HEK293T (cell line): ENCODE data around the gene MAFG.

Experiments used
- ELF4 ChIP-seq: fragments of 450-650 bp; IDR thresholded peaks from 2 replicates; pipeline ENCODE4 v1.6.1; 2017; ENCODE audit warnings: antibody characterized with exemption
- HDGF ChIP-seq: fragments of 450-650 bp; IDR thresholded peaks from 2 replicates; pipeline ENCODE4 v1.6.1; 2017; ENCODE audit warnings: antibody characterized with exemption, borderline replicate concordance
- SUZ12 ChIP-seq: fragments of 450-650 bp; IDR thresholded peaks from 2 replicates; pipeline ENCODE4 v1.6.1; 2016; ENCODE audit warnings: mild to moderate bottlenecking
- TARDBP ChIP-seq: fragments of 450-650 bp; IDR thresholded peaks from 2 replicates; pipeline ENCODE4 v1.6.1; 2016

DNA sequence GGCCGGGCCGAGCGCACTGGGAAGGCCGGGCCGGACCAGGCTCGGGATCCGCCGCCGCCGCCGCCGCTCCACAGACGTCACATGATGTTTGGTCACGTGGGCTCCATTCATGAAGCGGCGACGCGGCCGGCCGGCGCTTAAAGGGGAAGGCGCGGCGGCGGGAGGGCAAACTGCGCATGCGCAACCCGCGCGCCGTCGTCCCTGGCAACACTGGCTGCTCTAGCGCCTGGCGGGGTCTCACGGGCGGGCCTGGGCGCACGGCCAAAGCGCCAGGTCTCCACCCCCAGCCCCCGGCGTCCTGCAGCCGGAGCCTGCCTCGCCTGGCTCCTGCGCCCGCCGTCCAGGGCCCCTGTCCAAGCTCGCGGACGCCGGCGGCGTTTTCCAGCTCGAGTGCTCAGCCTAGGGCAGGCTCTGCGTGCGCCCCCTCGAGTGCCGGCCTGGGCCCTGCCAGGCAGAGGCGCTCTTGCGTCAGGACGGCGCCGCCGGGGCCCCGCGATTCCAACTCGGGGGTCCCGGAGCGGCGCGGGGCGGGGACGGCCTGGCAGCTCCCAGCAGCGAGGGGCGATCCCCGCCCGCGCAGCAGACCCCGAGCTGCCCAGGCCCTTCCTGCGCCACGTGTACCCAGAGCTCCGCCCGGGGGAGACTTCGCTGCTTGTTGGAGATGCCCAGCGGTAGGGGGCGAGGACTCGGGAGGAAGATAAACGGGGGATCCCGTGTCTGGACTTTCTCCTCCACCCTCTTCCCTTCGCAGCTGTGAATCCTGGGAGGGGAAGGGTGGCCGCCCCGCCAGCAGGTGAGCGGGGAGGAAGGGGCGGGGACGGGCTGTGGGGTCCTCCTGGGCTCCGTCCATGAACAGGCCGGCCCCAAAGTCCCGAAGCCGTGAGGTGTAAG lies at the start of gene MAFG:
- TF ChIP-seq HDGF = no peak
- TF ChIP-seq TARDBP = no peak
- TF ChIP-seq SUZ12 = no peak
- no peak for TF ChIP-seq ELF4
